ENCODE data around the gene TMEM121B.

The TMEM121B gene

DNA sequence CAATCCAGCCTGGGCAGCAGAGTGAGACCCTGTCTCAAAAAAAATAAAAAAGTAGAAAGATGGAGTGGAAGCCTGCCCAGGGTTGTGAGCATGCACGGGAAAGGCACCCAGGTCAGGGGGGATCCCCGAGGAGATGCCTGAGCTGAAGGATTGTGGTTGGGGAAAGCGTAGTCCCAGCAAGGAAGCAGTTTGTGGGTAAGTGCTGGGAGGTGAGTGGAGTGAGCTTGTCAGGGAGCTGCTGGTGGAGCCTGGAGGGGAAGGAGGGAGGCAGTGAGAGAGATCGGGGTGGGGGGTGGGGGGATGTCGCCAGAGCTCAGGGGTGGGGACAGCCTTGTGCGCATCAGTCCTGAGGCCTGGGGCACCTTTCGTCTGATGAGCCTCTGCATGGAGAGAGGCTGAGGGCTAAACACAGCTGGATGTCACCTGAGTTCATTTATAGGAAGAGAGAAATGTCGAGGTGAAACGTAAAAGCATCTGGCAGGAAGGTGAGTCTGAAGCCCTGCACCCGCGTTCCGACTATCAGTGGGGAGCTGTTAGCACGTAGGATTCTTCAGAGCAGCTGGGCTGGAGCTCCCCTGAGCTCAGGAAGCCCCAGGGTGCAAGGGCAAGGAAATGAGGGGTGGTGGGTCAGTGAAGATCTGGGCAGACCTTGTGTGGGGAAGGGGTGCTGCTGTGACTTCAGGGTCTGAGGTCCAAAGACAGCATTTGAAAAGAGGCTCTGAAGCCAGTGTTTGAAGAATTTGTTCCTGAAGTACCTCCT is 10.2 kb downstream of the TMEM121B start:
- no peak for DNase-seq (ENCODE audit: low read depth in 1 of 2, low spot score in 1 of 2)

GRCh38 chr22:17109976-17110375 is 11.2 kb downstream of the TMEM121B start:
- no peak for DNase-seq (ENCODE audit: low read depth in 1 of 2, low spot score in 1 of 2)

DNA sequence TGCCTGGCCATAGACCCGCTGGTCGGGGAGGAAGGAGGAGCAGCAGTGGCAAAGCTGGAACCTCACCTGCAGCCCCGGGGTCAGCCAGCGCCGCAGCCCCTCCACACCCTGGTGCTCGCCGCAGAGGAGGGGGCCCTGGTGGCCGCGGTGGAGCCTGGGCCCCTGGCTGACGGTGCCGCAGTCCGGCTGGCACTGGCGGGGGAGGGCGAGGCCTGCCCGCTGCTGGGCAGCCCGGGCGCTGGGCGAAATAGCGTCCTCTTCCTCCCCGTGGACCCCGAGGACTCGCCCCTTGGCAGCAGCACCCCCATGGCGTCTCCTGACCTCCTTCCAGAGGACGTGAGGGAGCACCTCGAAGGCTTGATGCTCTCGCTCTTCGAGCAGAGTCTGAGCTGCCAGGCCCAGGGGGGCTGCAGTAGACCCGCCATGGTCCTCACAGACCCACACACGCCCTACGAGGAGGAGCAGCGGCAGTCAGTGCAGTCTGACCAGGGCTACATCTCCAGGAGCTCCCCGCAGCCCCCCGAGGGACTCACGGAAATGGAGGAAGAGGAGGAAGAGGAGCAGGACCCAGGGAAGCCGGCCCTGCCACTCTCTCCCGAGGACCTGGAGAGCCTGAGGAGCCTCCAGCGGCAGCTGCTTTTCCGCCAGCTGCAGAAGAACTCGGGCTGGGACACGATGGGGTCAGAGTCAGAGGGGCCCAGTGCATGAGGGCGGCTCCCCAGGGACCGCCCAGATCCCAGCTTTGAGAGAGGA is 11.9 kb downstream of the TMEM121B start:
- DNase-seq (ENCODE audit: low read depth in 1 of 2, low spot score in 1 of 2), result no peak

- DNase-seq (ENCODE audit: low read depth in 1 of 2, low spot score in 1 of 2), result no peak
These were observed 12.7 kb downstream of the TMEM121B start for GRCh38 chr22:17108256-17109112.

DNA sequence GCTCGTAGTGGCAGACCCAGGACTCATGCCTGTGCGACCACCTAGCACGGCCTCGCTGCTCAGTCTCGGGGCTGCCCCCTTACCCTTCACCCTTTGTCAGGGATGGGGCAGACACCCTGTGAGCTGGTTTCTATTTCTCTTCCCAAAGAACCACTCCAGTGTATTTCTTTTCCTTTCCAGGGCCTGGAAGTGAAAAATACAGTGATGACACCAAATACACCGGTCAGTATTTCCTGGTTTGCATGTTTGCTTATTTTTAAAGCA is 13.7 kb downstream of the TMEM121B start:
- no peak for DNase-seq (ENCODE audit: low read depth in 1 of 2, low spot score in 1 of 2)

DNA sequence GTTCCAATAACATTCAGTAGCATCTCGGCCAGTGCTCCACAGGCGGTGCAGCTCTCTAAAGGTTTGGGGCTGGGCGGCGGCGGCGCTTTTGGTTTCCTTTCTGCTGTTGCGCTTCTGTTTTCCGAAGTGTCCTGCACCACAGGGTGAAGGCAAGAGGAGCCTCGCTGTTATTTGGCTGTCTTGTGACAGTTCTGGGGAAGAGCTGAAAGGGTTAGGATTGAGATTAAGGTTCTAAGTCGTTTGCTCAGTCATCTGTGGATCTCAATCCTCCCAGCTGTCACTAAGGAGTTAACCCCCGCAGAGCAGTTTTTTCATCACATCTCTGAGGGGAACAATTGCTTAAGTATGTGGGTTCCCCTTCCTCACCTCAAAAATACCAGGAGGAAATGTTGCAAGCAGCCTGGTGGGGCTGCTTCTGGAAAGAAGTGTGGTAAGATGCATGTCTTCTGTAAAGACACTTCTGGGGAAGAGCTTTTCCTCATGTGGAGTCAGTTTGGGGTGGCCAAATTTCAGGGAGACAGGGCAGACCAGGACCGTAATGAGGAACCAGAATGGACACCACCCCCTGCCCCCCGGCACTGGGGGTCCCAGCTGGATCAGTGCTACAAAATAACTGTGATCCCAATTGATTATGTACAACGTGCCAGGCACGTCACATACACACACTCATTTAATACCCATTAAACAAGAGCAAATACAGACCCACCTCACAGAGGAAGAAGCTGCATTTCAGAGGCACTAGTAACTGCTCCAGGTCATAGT is 14.2 kb downstream of the TMEM121B start:
- DNase-seq (ENCODE audit: low read depth in 1 of 2, low spot score in 1 of 2), result no peak

DNA sequence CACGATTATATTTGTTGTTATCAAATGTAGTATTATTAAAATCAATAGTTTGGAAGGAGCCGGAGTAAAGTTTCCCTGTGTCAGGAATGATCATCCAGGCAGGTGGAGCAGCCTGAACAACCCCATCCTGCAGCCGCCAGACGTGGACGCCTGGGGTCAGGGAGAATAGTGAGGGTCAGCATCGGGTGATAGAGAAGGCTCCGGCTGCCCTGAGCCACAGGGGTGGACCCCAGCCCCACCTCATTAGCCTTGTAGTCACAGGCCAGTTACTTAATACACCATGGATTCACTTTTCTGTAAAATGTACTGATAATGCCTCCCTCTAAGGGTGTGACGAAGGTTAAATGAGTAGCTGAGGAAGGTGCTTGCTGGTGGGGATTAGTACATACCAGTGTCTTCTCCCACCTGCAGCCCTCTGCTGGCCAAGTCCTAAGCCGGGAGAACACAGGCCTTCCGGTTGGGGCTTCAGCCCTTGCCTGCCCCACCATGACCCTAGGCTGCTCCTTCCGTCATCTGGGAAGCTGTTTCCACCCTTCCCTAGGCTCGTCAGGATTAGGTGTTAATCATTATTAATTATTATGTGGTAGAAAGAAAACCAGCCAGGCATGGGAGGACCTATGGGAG is 14.9 kb downstream of the TMEM121B start:
- DNase-seq (ENCODE audit: low read depth in 1 of 2, low spot score in 1 of 2), result no peak

DNA sequence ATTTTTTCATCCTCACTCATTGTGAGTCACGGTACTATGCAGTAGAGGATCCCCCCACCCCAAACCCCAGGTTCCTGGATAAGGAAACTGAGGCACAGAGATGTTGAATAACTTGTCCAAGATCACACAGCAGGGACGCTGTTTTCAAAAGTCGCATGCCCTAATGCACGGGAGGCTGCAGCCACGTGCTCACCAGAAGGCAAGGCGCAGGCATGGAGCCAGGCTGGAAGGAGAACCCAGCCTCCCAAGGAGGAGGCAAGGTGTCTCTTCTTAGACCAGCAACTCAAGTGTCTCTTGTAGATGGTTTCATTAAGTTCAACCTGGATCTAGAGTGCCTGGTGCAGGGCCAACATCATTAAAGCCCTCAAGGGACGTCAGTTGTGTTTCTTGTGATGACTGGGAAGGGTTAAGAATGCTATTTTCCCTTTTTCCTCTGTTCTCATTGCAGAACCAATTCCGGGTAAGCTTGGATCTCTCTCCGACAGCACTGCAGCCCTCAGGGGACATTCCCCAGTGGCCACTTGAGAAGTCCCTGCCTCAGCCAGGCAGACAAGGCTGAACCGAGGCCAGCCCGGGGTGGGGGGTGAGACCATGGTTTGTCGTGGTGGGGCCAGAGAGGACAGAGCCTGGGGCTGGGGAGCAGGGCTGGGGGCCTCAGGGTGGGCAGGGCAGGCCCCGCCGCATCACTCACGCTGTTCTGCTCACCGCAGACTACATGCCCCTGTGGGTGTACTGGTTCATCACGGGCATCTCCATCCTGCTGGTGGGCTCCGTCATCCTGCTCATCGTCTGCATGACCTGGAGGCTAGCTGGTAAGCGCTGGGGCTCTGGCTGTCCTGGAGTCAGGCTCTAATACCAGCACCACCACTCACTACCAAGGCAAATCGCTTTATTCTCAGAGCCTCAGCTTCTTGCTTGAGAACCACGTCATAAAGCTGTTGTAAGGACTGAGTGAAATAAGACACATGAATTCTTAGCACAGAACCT is 15.7 kb downstream of the TMEM121B start:
- no peak for DNase-seq (ENCODE audit: low read depth in 1 of 2, low spot score in 1 of 2)

- DNase-seq (ENCODE audit: low read depth in 1 of 2, low spot score in 1 of 2), result no peak
These were observed 16.7 kb downstream of the TMEM121B start for GRCh38 chr22:17104336-17104935.

- DNase-seq (ENCODE audit: low read depth in 1 of 2, low spot score in 1 of 2), result no peak
These were observed 17.8 kb downstream of the TMEM121B start for GRCh38 chr22:17103351-17103750.

DNA sequence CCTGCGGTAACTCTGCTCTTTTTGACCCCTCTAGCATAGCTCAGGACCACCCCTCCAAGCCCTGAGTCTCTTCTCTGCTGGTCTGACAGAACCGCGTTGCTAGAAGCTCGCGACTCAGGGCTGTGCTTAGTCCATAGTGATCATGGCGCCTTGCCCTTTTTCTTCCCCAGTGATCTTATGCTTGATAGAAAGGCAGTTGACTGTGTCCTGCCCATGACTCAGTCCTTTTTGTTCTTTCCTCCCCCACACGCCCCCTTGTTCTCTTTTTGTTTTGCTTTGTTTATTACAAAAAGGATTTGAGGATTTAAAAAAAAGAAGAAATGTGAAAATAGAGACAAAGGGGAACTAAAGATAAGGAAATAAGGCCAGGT is 18.9 kb downstream of the TMEM121B start:
- no peak for DNase-seq (ENCODE audit: low read depth in 1 of 2, low spot score in 1 of 2)

DNA sequence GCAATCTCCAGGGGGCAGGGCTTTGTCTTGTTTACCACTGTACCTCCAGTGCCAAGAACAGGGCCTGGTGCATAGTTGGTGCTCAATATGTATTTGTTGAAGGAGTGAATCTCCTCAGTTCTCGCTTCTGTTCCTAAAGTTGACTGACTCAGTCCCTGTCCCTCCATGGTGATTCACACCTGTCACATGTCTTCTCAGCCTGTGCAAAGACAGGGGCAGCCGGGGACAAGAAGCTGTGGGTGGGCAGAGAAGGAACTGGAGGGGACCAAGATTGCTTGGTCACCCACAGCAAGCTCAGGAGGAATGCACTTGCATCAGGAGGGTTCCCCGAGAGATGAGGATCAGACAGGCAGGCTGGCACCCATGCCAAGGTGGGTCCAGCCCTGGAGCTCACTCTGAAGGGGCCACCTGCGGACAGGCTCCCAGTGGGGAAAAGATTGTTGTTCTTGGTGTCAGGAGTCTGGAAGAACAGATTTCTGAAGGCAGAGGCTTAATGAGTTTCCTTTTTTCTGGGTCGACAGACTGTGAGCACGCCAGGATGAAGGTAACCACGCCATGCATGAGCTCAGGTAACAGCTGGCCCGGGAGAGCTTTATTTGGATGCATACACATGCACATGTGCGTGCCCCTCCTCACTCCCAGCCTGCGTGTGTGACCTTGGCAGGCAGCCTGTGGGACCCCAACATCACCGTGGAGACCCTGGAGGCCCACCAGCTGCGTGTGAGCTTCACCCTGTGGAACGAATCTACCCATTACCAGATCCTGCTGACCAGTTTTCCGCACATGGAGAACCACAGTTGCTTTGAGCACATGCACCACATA is 19.5 kb downstream of the TMEM121B start:
- no peak for DNase-seq (ENCODE audit: low read depth in 1 of 2, low spot score in 1 of 2)

DNA sequence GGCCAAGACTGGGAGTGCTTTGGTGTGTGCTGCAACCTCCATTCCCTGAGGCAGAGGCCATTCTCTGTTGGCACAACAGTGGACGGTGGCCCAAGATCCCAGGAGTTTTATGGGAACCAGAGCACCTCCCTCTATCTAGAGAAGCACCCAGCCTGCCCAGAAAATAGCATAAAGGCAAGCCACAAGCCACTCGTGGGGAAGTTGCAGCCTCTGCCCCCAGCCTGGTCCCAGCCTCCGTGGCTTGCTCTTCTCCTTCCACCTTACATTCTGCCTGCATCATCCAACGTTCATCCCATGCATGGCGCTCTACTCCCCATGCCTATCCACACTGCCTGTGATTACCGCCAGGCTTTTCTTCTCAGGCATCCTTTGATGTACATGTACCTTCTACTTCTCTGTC is 20.5 kb downstream of the TMEM121B start:
- no peak for DNase-seq (ENCODE audit: low read depth in 1 of 2, low spot score in 1 of 2)

DNA sequence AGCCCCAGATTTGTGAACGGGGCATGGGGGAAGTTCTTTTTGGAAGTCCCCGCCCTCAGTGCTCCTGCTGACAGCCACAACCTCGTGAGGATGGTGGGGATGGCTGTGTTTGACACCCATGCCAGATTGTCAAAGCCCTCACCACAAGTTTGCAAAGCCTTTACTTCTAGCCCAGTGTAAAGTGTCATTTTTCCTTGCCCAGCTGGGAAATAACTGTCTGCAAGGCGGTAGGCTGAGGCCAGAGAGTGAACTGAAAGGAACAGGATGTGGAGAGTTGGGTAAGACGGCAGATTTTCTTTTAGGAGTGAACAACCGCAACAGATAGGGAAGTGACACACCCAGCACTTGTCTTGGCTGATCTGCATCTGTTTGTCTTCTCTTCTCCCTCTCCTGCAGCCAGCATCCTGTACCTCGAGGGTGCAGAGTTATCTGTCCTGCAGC is 22.8 kb downstream of the TMEM121B start:
- no peak for DNase-seq (ENCODE audit: low read depth in 1 of 2, low spot score in 1 of 2)

- DNase-seq (ENCODE audit: low read depth in 1 of 2, low spot score in 1 of 2), result no peak
These were observed 23.5 kb downstream of the TMEM121B start for GRCh38 chr22:17097701-17098100.

DNA sequence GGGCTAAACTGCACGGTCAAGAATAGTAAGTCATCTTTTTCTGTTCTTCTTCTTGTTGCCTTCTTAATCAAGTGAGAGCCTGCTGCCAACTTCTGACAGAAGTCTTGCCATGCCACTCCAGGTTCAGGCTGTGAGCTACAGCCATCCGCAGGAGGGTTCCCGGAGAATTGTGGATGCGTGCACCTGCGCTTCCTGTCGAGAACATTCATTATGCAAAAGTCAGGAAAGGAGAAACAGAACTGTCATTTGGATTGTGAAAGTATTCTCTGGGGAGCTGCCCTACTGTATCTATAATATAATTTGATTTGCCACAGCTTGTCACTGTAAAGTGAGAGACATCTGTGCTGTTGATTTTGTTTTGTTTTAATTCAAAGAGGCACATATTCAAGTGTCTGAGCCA is 24.1 kb downstream of the TMEM121B start:
- no peak for DNase-seq (ENCODE audit: low read depth in 1 of 2, low spot score in 1 of 2)

- DNase-seq (ENCODE audit: low read depth in 1 of 2, low spot score in 1 of 2), result no peak
These were observed 25.1 kb downstream of the TMEM121B start for GRCh38 chr22:17096071-17096470.

- DNase-seq (ENCODE audit: low read depth in 1 of 2, low spot score in 1 of 2), result no peak
These were observed 25.6 kb downstream of the TMEM121B start for GRCh38 chr22:17095538-17095937.
